HEK293 (cell line): ENCODE measurements around the gene PRKCA.

Experiments used
- CTCF ChIA-PET: fragments of 350-600 bp; formaldehyde crosslinking; extraction: SDS; loops from one replicate; lab custom pipeline; 2021; ENCODE audit warnings: antibody characterized with exemption; lab: Yijun Ruan, JAX
- POLR2A ChIA-PET: fragments of 300-600 bp; formaldehyde crosslinking; extraction: SDS; loops from one replicate; lab custom pipeline; 2020; ENCODE audit warnings: antibody characterized with exemption, inconsistent platforms; lab: Yijun Ruan, JAX
- H3K27ac ChIP-seq: fragments of 200-500 bp; sonication (Bioruptor generic); 2 replicates; pipeline ENCODE4 v1.5.1; 2014; ENCODE audit warnings: low read depth, low read length, control low read depth, inconsistent platforms; ENCODE audit errors: extremely low read depth
- H3K36me3 ChIP-seq, 2 experiments: fragments of 200-500 bp in 1 of 2; sonication (Bioruptor generic) in 1 of 2; 1 replicate in 1 of 2; 2 replicates in 1 of 2; pipeline ENCODE4 v1.5.1; 2014 to 2017; ENCODE audit warnings: inconsistent platforms in 2 of 2, low read length in 2 of 2; ENCODE audit not compliant: control insufficient read depth in 2 of 2, insufficient read depth in 1 of 2
- H3K4me1 ChIP-seq: fragments of 200-500 bp; sonication (Bioruptor generic); 2 replicates; pipeline ENCODE4 v1.5.1; 2014; ENCODE audit warnings: mild to moderate bottlenecking, low read length, inconsistent platforms; ENCODE audit not compliant: control insufficient read depth, insufficient read depth
- H3K4me3 ChIP-seq: 2 replicates; pipeline ENCODE4 v1.5.1; 2011; ENCODE audit warnings: low read depth, mild to moderate bottlenecking, control low read depth, low read length, moderate library complexity
- H3K9me3 ChIP-seq: fragments of 200-500 bp; sonication (Bioruptor generic); 2 replicates; pipeline ENCODE4 v1.5.1; 2014; ENCODE audit warnings: low read depth, low read length, inconsistent platforms; ENCODE audit not compliant: control insufficient read depth, insufficient read depth
- HOXC10 ChIP-seq: sonication (generic); formaldehyde crosslinking; IDR thresholded peaks from 2 replicates; pipeline ENCODE4 v1.8.1; 2023; ENCODE audit warnings: mild to moderate bottlenecking, missing genetic modification reagents
- KLF9 ChIP-seq: fragments of 450-650 bp; formaldehyde crosslinking; IDR thresholded peaks from 2 replicates; pipeline ENCODE4 v1.5.1; 2016; ENCODE audit warnings: missing biosample characterization, missing genetic modification characterization, low read depth
- PRDM4 ChIP-seq: fragments of 450-650 bp; formaldehyde crosslinking; IDR thresholded peaks from 2 replicates; pipeline ENCODE4 v1.5.1; 2017; ENCODE audit warnings: missing biosample characterization, missing genetic modification characterization
- SCRT1 ChIP-seq: fragments of 450-650 bp; formaldehyde crosslinking; IDR thresholded peaks from 2 replicates; pipeline ENCODE4 v1.5.1; 2016; ENCODE audit warnings: missing biosample characterization, missing genetic modification characterization, borderline replicate concordance
- ZBTB8A ChIP-seq: fragments of 450-650 bp; formaldehyde crosslinking; IDR thresholded peaks from 2 replicates; pipeline ENCODE4 v1.5.1; 2016; ENCODE audit warnings: missing biosample characterization, missing genetic modification characterization
- ZNF138 ChIP-seq: fragments of 450-650 bp; formaldehyde crosslinking; IDR thresholded peaks from 2 replicates; pipeline ENCODE4 v1.5.1; 2016; ENCODE audit warnings: missing biosample characterization, missing genetic modification characterization, borderline replicate concordance
- ZNF140 ChIP-seq: fragments of 450-650 bp; formaldehyde crosslinking; IDR thresholded peaks from 2 replicates; pipeline ENCODE4 v1.5.1; 2016; ENCODE audit warnings: missing biosample characterization, missing genetic modification characterization
- ZNF211 ChIP-seq: fragments of 450-650 bp; formaldehyde crosslinking; IDR thresholded peaks from 2 replicates; pipeline ENCODE4 v1.5.1; 2016; ENCODE audit warnings: low read depth, missing biosample characterization, missing genetic modification characterization
- ZNF280C ChIP-seq: fragments of 450-650 bp; formaldehyde crosslinking; IDR thresholded peaks from 2 replicates; pipeline ENCODE4 v1.5.1; 2016; ENCODE audit warnings: missing biosample characterization, missing genetic modification characterization
- ZNF280D ChIP-seq: fragments of 450-650 bp; formaldehyde crosslinking; IDR thresholded peaks from 2 replicates; pipeline ENCODE4 v1.5.1; 2016; ENCODE audit warnings: missing biosample characterization, missing genetic modification characterization
- ZNF391 ChIP-seq: fragments of 450-650 bp; formaldehyde crosslinking; IDR thresholded peaks from 2 replicates; pipeline ENCODE4 v1.5.1; 2016; ENCODE audit warnings: low read depth, missing biosample characterization, missing genetic modification characterization, borderline replicate concordance
- ZNF623 ChIP-seq: fragments of 450-650 bp; formaldehyde crosslinking; IDR thresholded peaks from 2 replicates; pipeline ENCODE4 v1.5.1; 2016; ENCODE audit warnings: missing biosample characterization, missing genetic modification characterization
- ZNF791 ChIP-seq: fragments of 450-650 bp; formaldehyde crosslinking; IDR thresholded peaks from 2 replicates; pipeline ENCODE4 v1.5.1; 2016; ENCODE audit warnings: missing biosample characterization, missing genetic modification characterization
- ZSCAN23 ChIP-seq: fragments of 450-650 bp; formaldehyde crosslinking; IDR thresholded peaks from 2 replicates; pipeline ENCODE4 v1.5.1; 2016; ENCODE audit warnings: missing biosample characterization, missing genetic modification characterization
- ZSCAN4 ChIP-seq: fragments of 450-650 bp; formaldehyde crosslinking; IDR thresholded peaks from 2 replicates; pipeline ENCODE4 v1.5.1; 2017; ENCODE audit warnings: missing biosample characterization, missing genetic modification characterization
- TF ChIP-seq, protein P1 (sequence below): fragments of 450-650 bp; formaldehyde crosslinking; IDR thresholded peaks from 2 replicates; pipeline ENCODE4 v1.5.1; 2016; ENCODE audit warnings: missing biosample characterization, missing genetic modification characterization
- TF ChIP-seq, protein P2 (sequence below): fragments of 450-650 bp; formaldehyde crosslinking; IDR thresholded peaks from 2 replicates; pipeline ENCODE4 v1.5.0; 2017; ENCODE audit warnings: missing biosample characterization, missing genetic modification characterization, borderline replicate concordance

Gene PRKCA

DNA sequence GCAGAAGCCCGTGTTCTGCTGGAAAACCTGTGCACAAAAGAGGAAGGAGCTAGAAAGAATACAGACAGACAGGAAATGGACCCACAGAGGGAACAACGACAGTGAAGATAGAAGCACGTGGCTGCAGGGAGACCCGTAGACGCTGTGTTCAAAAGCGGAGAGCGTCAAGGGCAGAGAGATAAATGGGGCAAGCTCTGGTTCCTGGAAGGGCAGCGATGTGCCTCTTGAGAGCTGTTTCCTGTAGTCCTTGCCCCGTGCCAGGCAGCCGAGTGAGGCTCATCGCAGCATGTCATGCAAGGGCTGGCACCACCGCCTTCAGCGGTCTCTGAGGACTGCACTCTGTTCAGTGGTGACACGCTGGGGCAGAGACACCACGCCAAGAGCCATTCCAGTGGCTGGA is 488.9 kb downstream of the PRKCA start:
- H3K4me3 ChIP-seq: no peak overlapping the region
- no peaks in the 10 kb centered on the region for H3K9me3 ChIP-seq
- no peak overlapping the region for H3K27ac ChIP-seq
- POLR2A ChIA-PET: no interaction called here
- no peaks in the 10 kb centered on the region for H3K4me1 ChIP-seq
- TF ChIP-seq ZNF140 (tag by site-specific recombination) (no peak), ZBTB8A (tag by site-specific recombination) (no peak), ZNF280D (tag by site-specific recombination) (no peak), SCRT1 (tag by site-specific recombination) (no peak)
- TF ChIP-seq, protein P1, sequence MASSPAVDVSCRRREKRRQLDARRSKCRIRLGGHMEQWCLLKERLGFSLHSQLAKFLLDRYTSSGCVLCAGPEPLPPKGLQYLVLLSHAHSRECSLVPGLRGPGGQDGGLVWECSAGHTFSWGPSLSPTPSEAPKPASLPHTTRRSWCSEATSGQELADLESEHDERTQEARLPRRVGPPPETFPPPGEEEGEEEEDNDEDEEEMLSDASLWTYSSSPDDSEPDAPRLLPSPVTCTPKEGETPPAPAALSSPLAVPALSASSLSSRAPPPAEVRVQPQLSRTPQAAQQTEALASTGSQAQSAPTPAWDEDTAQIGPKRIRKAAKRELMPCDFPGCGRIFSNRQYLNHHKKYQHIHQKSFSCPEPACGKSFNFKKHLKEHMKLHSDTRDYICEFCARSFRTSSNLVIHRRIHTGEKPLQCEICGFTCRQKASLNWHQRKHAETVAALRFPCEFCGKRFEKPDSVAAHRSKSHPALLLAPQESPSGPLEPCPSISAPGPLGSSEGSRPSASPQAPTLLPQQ (tag by site-specific recombination): no peak
- TF ChIP-seq, protein P2, sequence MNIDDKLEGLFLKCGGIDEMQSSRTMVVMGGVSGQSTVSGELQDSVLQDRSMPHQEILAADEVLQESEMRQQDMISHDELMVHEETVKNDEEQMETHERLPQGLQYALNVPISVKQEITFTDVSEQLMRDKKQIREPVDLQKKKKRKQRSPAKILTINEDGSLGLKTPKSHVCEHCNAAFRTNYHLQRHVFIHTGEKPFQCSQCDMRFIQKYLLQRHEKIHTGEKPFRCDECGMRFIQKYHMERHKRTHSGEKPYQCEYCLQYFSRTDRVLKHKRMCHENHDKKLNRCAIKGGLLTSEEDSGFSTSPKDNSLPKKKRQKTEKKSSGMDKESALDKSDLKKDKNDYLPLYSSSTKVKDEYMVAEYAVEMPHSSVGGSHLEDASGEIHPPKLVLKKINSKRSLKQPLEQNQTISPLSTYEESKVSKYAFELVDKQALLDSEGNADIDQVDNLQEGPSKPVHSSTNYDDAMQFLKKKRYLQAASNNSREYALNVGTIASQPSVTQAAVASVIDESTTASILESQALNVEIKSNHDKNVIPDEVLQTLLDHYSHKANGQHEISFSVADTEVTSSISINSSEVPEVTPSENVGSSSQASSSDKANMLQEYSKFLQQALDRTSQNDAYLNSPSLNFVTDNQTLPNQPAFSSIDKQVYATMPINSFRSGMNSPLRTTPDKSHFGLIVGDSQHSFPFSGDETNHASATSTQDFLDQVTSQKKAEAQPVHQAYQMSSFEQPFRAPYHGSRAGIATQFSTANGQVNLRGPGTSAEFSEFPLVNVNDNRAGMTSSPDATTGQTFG (tag by site-specific recombination): no peak
- peaks cover 0 to 21% of the 10 kb centered on the region in 2 experiments; a peak in 1 of 3 replicates for H3K36me3 ChIP-seq
- CTCF ChIA-PET: interaction anchor here (0.7 kb wide), 1 partner anchor 818 kb away, joined by 8 read pairs; no protein-coding TSS in a partner anchor

- H3K27ac ChIP-seq: no peak overlapping the region
- POLR2A ChIA-PET: no interaction called here
- H3K36me3 ChIP-seq: peaks cover 0 to 8% of the 10 kb centered on the region in 2 experiments; a peak in 1 of 3 replicates
- no peaks in the 10 kb centered on the region for H3K4me1 ChIP-seq
- CTCF ChIA-PET: interaction anchor here (0.6 kb wide), 1 partner anchor 25 kb away, joined by 5 read pairs; no protein-coding TSS in a partner anchor
- no peaks in the 10 kb centered on the region for H3K9me3 ChIP-seq
- H3K4me3 ChIP-seq: no peak overlapping the region
- TF ChIP-seq ZSCAN4 (tag by site-specific recombination) (no peak), ZNF391 (tag by site-specific recombination) (no peak), ZNF280C (tag by site-specific recombination) (no peak), HOXC10 (CRISPR knock-in tag) (no peak), ZNF623 (tag by site-specific recombination) (no peak), KLF9 (tag by site-specific recombination) (no peak), ZNF211 (no peak), PRDM4 (no peak), ZNF791 (tag by site-specific recombination) (no peak), ZNF138 (tag by site-specific recombination) (no peak), ZSCAN23 (tag by site-specific recombination) (no peak)
Measured at GRCh38 chr17:66793814-66794213, 491.4 kb downstream of the PRKCA start.
